ENCODE measurements around the gene PSME1. TPM values are rescaled to one million over a fixed set of nuclear protein-coding genes. Genes with fewer than 3 reads are reported as not detected.

Gene PSME1
- total and polyA plus RNA-seq, 7 donors, result 49.2 to 122 (median 92.6) TPM

GRCh38 chr14:24130380-24130716, 5.6 kb upstream of the PSME1 start, which contains the start of gene FITM1:
FITM1 (plus strand) TSS chr14:24130659; CDS start chr14:24131564, 905 bp downstream.
- DNase-seq (no peak), ATAC-seq (peak in 1 of 4 donors; percentile 21)
- TF ChIP-seq, protein P1, sequence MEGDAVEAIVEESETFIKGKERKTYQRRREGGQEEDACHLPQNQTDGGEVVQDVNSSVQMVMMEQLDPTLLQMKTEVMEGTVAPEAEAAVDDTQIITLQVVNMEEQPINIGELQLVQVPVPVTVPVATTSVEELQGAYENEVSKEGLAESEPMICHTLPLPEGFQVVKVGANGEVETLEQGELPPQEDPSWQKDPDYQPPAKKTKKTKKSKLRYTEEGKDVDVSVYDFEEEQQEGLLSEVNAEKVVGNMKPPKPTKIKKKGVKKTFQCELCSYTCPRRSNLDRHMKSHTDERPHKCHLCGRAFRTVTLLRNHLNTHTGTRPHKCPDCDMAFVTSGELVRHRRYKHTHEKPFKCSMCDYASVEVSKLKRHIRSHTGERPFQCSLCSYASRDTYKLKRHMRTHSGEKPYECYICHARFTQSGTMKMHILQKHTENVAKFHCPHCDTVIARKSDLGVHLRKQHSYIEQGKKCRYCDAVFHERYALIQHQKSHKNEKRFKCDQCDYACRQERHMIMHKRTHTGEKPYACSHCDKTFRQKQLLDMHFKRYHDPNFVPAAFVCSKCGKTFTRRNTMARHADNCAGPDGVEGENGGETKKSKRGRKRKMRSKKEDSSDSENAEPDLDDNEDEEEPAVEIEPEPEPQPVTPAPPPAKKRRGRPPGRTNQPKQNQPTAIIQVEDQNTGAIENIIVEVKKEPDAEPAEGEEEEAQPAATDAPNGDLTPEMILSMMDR (IDR thresholded peaks at IDR 0.05), result no peak
- Histone ChIP-seq H3K4me3 (peak within 1 kb of the TSS; percentile 68), H3K9me3 (no peaks in the 10 kb centered on the region), H3K27me3 (ENCODE audit: insufficient read depth in 3 of 3, low read length in 2 of 3) (no peaks in the 10 kb centered on the region), H3K36me3 (ENCODE audit: insufficient read depth in 1 of 2, low read depth in 1 of 2) (no peaks in the 10 kb centered on the region), H3K4me1 (peaks cover 26% of the 10 kb centered on the region), H3K27ac (peak within 1 kb of the TSS; percentile 96)
- 65 to 85% (median 71%) methylated on average over 5 of the region's 5 CpGs for WGBS, 3 donors
- intact Hi-C loops (cut with DNase I), result no loop called here

DNA sequence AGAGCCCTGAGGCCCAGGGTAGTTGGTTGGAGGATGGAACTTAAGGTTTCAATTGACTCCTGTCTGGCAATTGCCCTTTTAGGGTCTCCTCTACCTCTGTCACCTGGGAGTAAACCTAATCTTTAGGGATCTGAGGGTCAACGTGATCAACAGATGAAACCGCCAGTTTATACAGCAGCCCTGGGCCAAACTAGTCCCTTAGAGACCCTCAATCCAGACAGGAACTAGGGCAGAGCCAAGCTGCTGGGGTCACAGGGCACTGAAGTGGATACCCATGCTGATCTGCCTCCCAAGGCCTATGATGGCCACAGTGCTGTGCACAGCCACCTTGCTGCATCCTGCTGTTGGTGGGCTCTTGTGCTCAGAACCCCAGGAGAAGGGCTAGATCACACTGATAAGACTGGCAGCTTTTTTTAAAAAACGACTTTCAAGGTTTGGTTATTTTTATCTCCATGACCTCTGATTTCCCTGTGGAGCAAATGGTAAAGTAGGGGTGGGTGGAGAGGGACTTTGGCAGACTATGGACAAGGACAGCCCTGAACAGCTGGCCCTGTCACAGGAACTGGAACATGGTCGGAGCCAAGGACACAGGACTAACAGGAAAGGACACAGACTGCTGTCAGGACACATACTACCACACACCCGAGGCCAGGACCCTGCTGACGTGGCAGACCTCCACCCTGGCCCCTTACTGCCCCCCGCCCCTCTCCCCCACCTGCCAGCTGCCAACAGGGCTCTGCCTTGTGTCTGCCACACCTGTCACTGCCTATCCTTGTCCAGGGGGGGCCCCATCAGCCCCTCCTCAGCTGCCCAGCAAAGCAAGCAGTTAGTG, 5.1 kb upstream of the PSME1 start:
- peak overlapping the region; percentile 68 for H3K4me3 ChIP-seq
- intact Hi-C loops (cut with DNase I), result no loop called here
- TF ChIP-seq, protein P1 (IDR thresholded peaks at IDR 0.05), result no peak
- peaks cover 29% of the 10 kb centered on the region for H3K4me1 ChIP-seq
- H3K27me3 ChIP-seq (ENCODE audit: insufficient read depth in 3 of 3, low read length in 2 of 3), result no peaks in the 10 kb centered on the region
- DNase-seq (peak; percentile 70 to 87), ATAC-seq (peak; percentile 80 to 86 (median 85))
- no peaks in the 10 kb centered on the region for H3K36me3 ChIP-seq (ENCODE audit: insufficient read depth in 1 of 2, low read depth in 1 of 2)
- peak overlapping the region; percentile 96 for H3K27ac ChIP-seq
- H3K9me3 ChIP-seq, result no peaks in the 10 kb centered on the region
- 14 to 20% (median 18%) methylated on average over 7 of the region's 7 CpGs for WGBS, 3 donors

- H3K36me3 ChIP-seq (ENCODE audit: insufficient read depth in 1 of 2, low read depth in 1 of 2), result no peaks in the 10 kb centered on the region
- 14 to 38% (median 22%) methylated on average over 13 to 15 of the region's 15 CpGs for WGBS, 3 donors
- H3K27ac ChIP-seq, result peak overlapping the region; percentile 96
- H3K4me1 ChIP-seq, result peaks cover 29% of the 10 kb centered on the region
- ATAC-seq (peak; percentile 18 to 70 (median 45)), DNase-seq (no peak)
- no peaks in the 10 kb centered on the region for H3K9me3 ChIP-seq
- H3K4me3 ChIP-seq, result peak overlapping the region; percentile 68
- TF ChIP-seq, protein P1 (IDR thresholded peaks at IDR 0.05), result no peak
- no peaks in the 10 kb centered on the region for H3K27me3 ChIP-seq (ENCODE audit: insufficient read depth in 3 of 3, low read length in 2 of 3)
- intact Hi-C loops (cut with DNase I), result no loop called here
Observed at GRCh38 chr14:24131549-24131966, 4.4 kb upstream of the PSME1 start.

DNA sequence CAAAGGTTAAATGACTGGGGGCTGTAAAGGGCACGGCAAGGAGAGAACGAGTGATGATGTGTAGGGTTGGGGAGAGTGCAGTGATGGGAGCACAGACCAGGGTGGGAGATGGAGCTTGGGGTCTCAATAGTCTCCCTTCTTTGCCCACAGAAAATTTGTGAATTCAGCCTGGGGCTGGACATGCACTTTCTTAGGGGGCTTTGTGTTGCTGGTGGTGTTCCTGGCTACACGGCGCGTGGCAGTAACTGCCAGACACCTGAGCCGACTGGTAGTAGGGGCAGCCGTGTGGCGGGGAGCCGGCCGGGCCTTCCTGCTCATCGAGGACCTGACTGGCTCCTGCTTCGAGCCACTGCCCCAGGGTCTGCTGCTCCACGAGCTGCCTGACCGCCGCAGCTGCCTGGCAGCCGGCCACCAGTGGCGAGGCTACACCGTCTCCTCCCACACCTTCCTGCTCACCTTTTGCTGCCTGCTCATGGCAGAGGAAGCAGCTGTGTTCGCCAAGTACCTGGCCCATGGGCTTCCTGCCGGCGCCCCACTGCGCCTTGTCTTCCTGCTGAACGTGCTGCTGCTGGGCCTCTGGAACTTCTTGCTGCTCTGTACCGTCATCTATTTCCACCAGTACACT, 3.8 kb upstream of the PSME1 start:
- intact Hi-C loops (cut with DNase I), result no loop called here
- ATAC-seq (peak; percentile 10 to 35 (median 16)), DNase-seq (peak in 1 of 2 donors; percentile 70)
- Histone ChIP-seq H3K4me1 (peaks cover 35% of the 10 kb centered on the region), H3K27me3 (ENCODE audit: insufficient read depth in 3 of 3, low read length in 2 of 3) (no peaks in the 10 kb centered on the region), H3K4me3 (peak overlapping the region; percentile 68), H3K9me3 (no peaks in the 10 kb centered on the region), H3K27ac (peak overlapping the region; percentile 96), H3K36me3 (ENCODE audit: insufficient read depth in 1 of 2, low read depth in 1 of 2) (peaks cover 0 to 1% of the 10 kb centered on the region in 2 donors)
- TF ChIP-seq, protein P1 (IDR thresholded peaks at IDR 0.05), result no peak
- 13 to 23% (median 18%) methylated on average over 16 to 24 of the region's 24 CpGs for WGBS, 3 donors

All from psoas muscle (tissue), 8 donors.